ENCODE measurements around the gene SEPHS1.

DNA sequence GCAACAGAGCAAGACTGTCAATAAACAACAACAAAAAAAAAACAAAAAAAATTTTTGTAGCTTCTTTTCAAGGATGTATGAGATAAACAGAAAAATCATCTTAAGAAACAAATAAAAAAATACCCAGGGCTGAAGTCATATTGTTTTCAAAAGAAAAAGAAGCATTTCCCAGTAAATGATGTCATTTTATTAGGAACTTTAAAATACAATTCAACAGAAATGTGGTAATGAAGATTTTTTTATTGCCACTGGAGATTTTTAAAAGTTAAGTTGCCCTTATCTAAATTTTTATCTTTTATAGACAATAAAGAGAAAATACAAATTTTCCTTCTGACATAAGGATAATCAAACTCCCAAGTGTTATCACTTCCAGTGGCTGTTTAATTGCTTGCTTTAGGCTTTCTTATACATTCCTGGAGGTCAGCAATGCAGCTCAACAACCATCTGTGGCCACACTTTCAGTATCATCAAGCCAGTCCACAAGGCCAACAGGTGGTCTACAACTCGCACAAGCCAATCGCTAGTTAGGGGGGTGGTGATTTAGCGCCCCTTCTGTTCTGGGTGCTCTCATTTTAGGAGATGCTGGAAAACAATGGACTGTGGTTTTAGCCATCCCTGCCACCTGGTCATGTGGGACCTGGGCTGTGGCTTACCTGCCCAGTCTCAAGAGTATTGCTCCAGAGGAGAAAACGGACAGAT lies 10.8 kb downstream of the SEPHS1 start:
- TF ChIP-seq, protein P1, sequence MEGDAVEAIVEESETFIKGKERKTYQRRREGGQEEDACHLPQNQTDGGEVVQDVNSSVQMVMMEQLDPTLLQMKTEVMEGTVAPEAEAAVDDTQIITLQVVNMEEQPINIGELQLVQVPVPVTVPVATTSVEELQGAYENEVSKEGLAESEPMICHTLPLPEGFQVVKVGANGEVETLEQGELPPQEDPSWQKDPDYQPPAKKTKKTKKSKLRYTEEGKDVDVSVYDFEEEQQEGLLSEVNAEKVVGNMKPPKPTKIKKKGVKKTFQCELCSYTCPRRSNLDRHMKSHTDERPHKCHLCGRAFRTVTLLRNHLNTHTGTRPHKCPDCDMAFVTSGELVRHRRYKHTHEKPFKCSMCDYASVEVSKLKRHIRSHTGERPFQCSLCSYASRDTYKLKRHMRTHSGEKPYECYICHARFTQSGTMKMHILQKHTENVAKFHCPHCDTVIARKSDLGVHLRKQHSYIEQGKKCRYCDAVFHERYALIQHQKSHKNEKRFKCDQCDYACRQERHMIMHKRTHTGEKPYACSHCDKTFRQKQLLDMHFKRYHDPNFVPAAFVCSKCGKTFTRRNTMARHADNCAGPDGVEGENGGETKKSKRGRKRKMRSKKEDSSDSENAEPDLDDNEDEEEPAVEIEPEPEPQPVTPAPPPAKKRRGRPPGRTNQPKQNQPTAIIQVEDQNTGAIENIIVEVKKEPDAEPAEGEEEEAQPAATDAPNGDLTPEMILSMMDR (conservative IDR thresholded peaks at IDR 0.05): no peak
- TF ChIP-seq EZH2 (IDR thresholded peaks at IDR 0.05; ENCODE audit: low read depth): no peak
